C1 segment of cervical spinal cord (tissue), 14 donors: Measurements from ENCODE around the gene TMEM150C.
"Not testable (repeated sequence)": the region's sequence is repeated elsewhere in the genome, so short reads cannot be mapped to it uniquely, and the experiment has no call there.

ENCODE experiments used
- DNase-seq, 14 donors: peaks; one replicate each; lab custom pipeline; 2025; lab: John Stamatoyannopoulos, UW

TMEM150C gene

GRCh38 chr4:82475931-82476330, 85.9 kb downstream of the TMEM150C start:
- DNase-seq, result not testable (repeated sequence)

GRCh38 chr4:82473621-82474164, 88.1 kb downstream of the TMEM150C start:
- no peak for DNase-seq

- not testable (repeated sequence) for DNase-seq
Measured at GRCh38 chr4:82473080-82473479, 88.7 kb downstream of the TMEM150C start.

- DNase-seq, result peak in 1 of 14 donors; percentile 5
Measured at GRCh38 chr4:82469791-82470345, 91.9 kb downstream of the TMEM150C start.

GRCh38 chr4:82467471-82467870, 94.3 kb downstream of the TMEM150C start:
- no peak for DNase-seq

GRCh38 chr4:82463221-82463620, 98.6 kb downstream of the TMEM150C start:
- no peak for DNase-seq

GRCh38 chr4:82462415-82462831, 99.4 kb downstream of the TMEM150C start:
- peak; percentile 2 to 82 (median 72) for DNase-seq

GRCh38 chr4:82461710-82462109, 100.1 kb downstream of the TMEM150C start:
- DNase-seq, result no peak

GRCh38 chr4:82458729-82459128, 103.1 kb downstream of the TMEM150C start:
- DNase-seq, result no peak

- no peak for DNase-seq
Measured at GRCh38 chr4:82457266-82457665, 104.5 kb downstream of the TMEM150C start.

GRCh38 chr4:82452026-82452425, 109.8 kb downstream of the TMEM150C start:
- DNase-seq, result no peak

GRCh38 chr4:82450966-82451755, 110.6 kb downstream of the TMEM150C start:
- DNase-seq, result no peak

GRCh38 chr4:82447886-82448285, 113.9 kb downstream of the TMEM150C start:
- no peak for DNase-seq

GRCh38 chr4:82439088-82439487, 122.7 kb downstream of the TMEM150C start:
- no peak for DNase-seq

GRCh38 chr4:82437285-82438005, 124.3 kb downstream of the TMEM150C start:
- DNase-seq, result no peak

- no peak for DNase-seq
Measured at GRCh38 chr4:82436780-82437179, 125.0 kb downstream of the TMEM150C start.

- no peak for DNase-seq
Measured at GRCh38 chr4:82436130-82436529, 125.7 kb downstream of the TMEM150C start.

- DNase-seq, result no peak
Measured at GRCh38 chr4:82434949-82435348, 126.8 kb downstream of the TMEM150C start.

- no peak for DNase-seq
Measured at GRCh38 chr4:82433791-82434190, 128.0 kb downstream of the TMEM150C start.
